GM19324 (cell line): Measurements from ENCODE around the gene PGC.

Source experiments
- ATAC-seq: cut with Tn5 transposase; IDR thresholded peaks from one replicate; pipeline ENCODE4 v1.9.1; 2021; ENCODE audit warnings: mild to moderate bottlenecking, moderate library complexity; ENCODE audit not compliant: unreplicated experiment, low FRiP score

PGC gene

GRCh38 chr6:41732591-41733359, 14.4 kb downstream of the PGC start:
- ATAC-seq: no peak

- no peak for ATAC-seq
Observed at GRCh38 chr6:41732149-41732548, 15.0 kb downstream of the PGC start.

GRCh38 chr6:41731561-41732086, 15.6 kb downstream of the PGC start:
- ATAC-seq: no peak

GRCh38 chr6:41730531-41731436, 16.4 kb downstream of the PGC start:
- no peak for ATAC-seq

- no peak for ATAC-seq
Observed at GRCh38 chr6:41729624-41730023, 17.6 kb downstream of the PGC start.

GRCh38 chr6:41728954-41729353, 18.2 kb downstream of the PGC start:
- ATAC-seq: no peak

- ATAC-seq: no peak
Observed at GRCh38 chr6:41728073-41728936, 18.9 kb downstream of the PGC start.

GRCh38 chr6:41727705-41728072, 19.5 kb downstream of the PGC start:
- no peak for ATAC-seq

GRCh38 chr6:41726876-41727275, 20.3 kb downstream of the PGC start:
- no peak for ATAC-seq

GRCh38 chr6:41724586-41725501, 22.4 kb downstream of the PGC start:
- ATAC-seq: no peak

GRCh38 chr6:41724228-41724580, 23.0 kb downstream of the PGC start:
- no peak for ATAC-seq

GRCh38 chr6:41723530-41724227, 23.5 kb downstream of the PGC start:
- no peak for ATAC-seq

- no peak for ATAC-seq
Observed at GRCh38 chr6:41722969-41723529, 24.1 kb downstream of the PGC start.

- no peak for ATAC-seq
Observed at GRCh38 chr6:41721414-41721813, 25.8 kb downstream of the PGC start.

GRCh38 chr6:41720783-41721182, 26.4 kb downstream of the PGC start:
- no peak for ATAC-seq

GRCh38 chr6:41720262-41720620, 27.0 kb downstream of the PGC start:
- ATAC-seq: no peak

- ATAC-seq: no peak
Observed at GRCh38 chr6:41719436-41720261, 27.5 kb downstream of the PGC start.

GRCh38 chr6:41718828-41719227, 28.4 kb downstream of the PGC start:
- no peak for ATAC-seq
